Measurements from ENCODE around the gene ABRACL.

GRCh38 chr6:138988469-138988834, 40.1 kb upstream of the ABRACL start:
- TF ChIP-seq CTCF (IDR thresholded peaks at IDR 0.05) = peak; percentile 76
- TF ChIP-seq ZFX (IDR thresholded peaks at IDR 0.05; ENCODE audit: borderline replicate concordance) = no peak

Measured in 22Rv1 (cell line).